ENCODE measurements around the gene PDE8A.

Gene PDE8A

GRCh38 chr15:85072917-85073316, 91.3 kb downstream of the PDE8A start:
- no peak for DNase-seq (ENCODE audit: low read depth in 1 of 2, low spot score in 1 of 2)

- no peak for DNase-seq (ENCODE audit: low read depth in 1 of 2, low spot score in 1 of 2)
Measured at GRCh38 chr15:85073556-85074194, 92.0 kb downstream of the PDE8A start.

- no peak for DNase-seq (ENCODE audit: low read depth in 1 of 2, low spot score in 1 of 2)
Measured at GRCh38 chr15:85086855-85087254, 105.2 kb downstream of the PDE8A start.

- DNase-seq (ENCODE audit: low read depth in 1 of 2, low spot score in 1 of 2), result no peak
Measured at GRCh38 chr15:85088300-85088699, 106.6 kb downstream of the PDE8A start.

GRCh38 chr15:85089929-85090597, 108.4 kb downstream of the PDE8A start:
- DNase-seq (ENCODE audit: low read depth in 1 of 2, low spot score in 1 of 2), result no peak

- no peak for DNase-seq (ENCODE audit: low read depth in 1 of 2, low spot score in 1 of 2)
Measured at GRCh38 chr15:85091990-85092389, 110.3 kb downstream of the PDE8A start.

GRCh38 chr15:85094685-85095084, 113.0 kb downstream of the PDE8A start:
- DNase-seq (ENCODE audit: low read depth in 1 of 2, low spot score in 1 of 2), result no peak

- DNase-seq (ENCODE audit: low read depth in 1 of 2, low spot score in 1 of 2), result no peak
Measured at GRCh38 chr15:85095566-85095965, 113.9 kb downstream of the PDE8A start.

GRCh38 chr15:85097250-85097649, 115.6 kb downstream of the PDE8A start:
- no peak for DNase-seq (ENCODE audit: low read depth in 1 of 2, low spot score in 1 of 2)

- DNase-seq (ENCODE audit: low read depth in 1 of 2, low spot score in 1 of 2), result no peak
Measured at GRCh38 chr15:85097725-85098124, 116.1 kb downstream of the PDE8A start.

GRCh38 chr15:85099195-85099803, 117.6 kb downstream of the PDE8A start:
- no peak for DNase-seq (ENCODE audit: low read depth in 1 of 2, low spot score in 1 of 2)

- DNase-seq (ENCODE audit: low read depth in 1 of 2, low spot score in 1 of 2), result no peak
Measured at GRCh38 chr15:85100186-85100937, 118.7 kb downstream of the PDE8A start.

GRCh38 chr15:85104584-85104983, 122.9 kb downstream of the PDE8A start:
- DNase-seq (ENCODE audit: low read depth in 1 of 2, low spot score in 1 of 2), result no peak

- no peak for DNase-seq (ENCODE audit: low read depth in 1 of 2, low spot score in 1 of 2)
Measured at GRCh38 chr15:85108136-85108535, 126.5 kb downstream of the PDE8A start.

- DNase-seq (ENCODE audit: low read depth in 1 of 2, low spot score in 1 of 2), result no peak
Measured at GRCh38 chr15:85109333-85109732, 127.7 kb downstream of the PDE8A start.

- no peak for DNase-seq (ENCODE audit: low read depth in 1 of 2, low spot score in 1 of 2)
Measured at GRCh38 chr15:85112997-85113396, 131.3 kb downstream of the PDE8A start.

- DNase-seq (ENCODE audit: low read depth in 1 of 2, low spot score in 1 of 2), result no peak
Measured at GRCh38 chr15:85114886-85115285, 133.2 kb downstream of the PDE8A start.

GRCh38 chr15:85116066-85116465, 134.4 kb downstream of the PDE8A start:
- DNase-seq (ENCODE audit: low read depth in 1 of 2, low spot score in 1 of 2), result no peak

- DNase-seq (ENCODE audit: low read depth in 1 of 2, low spot score in 1 of 2), result no peak
Measured at GRCh38 chr15:85116494-85116893, 134.8 kb downstream of the PDE8A start.

- DNase-seq (ENCODE audit: low read depth in 1 of 2, low spot score in 1 of 2), result no peak
Measured at GRCh38 chr15:85116925-85117646, 135.4 kb downstream of the PDE8A start.

- DNase-seq (ENCODE audit: low read depth in 1 of 2, low spot score in 1 of 2), result no peak
Measured at GRCh38 chr15:85118173-85118572, 136.5 kb downstream of the PDE8A start.
